ENCODE results near the gene CHD9.
"Not testable (repeated sequence)": the region's sequence is repeated elsewhere in the genome, so short reads cannot be mapped to it uniquely, and the experiment has no call there.

Gene CHD9, protein sequence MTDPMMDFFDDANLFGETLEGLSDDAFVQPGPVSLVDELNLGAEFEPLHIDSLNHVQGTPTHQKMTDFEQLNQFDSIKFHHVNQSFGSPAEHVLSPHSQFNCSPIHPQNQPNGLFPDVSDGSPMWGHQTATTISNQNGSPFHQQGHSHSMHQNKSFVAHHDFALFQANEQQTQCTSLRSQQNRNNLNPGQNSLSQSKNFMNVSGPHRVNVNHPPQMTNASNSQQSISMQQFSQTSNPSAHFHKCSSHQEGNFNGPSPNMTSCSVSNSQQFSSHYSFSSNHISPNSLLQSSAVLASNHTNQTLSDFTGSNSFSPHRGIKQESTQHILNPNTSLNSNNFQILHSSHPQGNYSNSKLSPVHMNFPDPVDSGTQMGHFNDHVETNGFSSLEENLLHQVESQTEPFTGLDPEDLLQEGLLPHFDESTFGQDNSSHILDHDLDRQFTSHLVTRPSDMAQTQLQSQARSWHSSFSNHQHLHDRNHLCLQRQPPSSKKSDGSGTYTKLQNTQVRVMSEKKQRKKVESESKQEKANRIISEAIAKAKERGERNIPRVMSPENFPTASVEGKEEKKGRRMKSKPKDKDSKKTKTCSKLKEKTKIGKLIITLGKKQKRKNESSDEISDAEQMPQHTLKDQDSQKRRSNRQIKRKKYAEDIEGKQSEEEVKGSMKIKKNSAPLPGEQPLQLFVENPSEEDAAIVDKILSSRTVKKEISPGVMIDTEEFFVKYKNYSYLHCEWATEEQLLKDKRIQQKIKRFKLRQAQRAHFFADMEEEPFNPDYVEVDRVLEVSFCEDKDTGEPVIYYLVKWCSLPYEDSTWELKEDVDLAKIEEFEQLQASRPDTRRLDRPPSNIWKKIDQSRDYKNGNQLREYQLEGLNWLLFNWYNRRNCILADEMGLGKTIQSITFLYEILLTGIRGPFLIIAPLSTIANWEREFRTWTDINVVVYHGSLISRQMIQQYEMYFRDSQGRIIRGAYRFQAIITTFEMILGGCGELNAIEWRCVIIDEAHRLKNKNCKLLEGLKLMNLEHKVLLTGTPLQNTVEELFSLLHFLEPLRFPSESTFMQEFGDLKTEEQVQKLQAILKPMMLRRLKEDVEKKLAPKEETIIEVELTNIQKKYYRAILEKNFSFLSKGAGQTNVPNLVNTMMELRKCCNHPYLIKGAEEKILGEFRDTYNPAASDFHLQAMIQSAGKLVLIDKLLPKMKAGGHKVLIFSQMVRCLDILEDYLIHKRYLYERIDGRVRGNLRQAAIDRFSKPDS (N-terminal part only)

DNA sequence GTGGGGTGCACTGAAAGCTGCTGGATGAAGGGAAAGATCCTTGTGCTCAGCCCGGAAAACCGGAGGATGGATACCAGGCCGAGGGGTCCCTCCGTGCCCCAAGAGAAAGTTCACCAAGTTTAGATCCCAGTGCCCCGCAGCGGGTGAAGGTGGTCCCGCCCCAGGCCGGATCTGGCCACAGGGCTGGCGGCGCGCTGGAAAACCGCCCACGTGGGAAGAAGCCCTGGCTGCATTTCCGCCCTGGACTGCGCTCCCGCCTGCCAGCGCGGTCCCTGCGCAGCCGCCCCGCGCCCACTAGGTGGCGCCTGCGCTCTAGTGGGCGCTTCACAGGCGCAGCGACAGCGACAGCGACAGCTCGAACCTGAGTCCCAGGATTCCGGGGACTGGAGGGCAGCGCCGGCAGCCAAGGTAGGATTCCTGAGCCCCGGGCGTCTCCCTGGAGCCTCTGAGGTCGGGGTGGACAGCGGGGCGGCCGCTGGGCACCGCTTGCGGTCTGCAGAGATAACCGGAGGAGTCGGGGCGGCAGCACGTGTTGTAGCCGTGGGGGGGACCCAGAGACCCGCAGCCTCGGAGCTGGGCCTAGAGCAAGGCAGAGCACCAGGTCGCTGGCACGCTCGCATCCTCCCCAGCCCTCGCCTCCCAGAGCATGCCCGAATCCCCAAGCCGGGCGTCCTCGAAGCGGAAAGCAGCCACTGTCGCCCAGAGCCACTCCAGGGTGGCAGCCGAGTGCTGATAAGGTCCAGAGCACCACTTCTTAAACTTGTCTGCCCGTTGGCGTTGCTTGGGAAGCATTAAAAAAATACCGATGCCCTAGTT is at the start of gene CHD9:
TSS of gene CHD9 (plus strand) at position 322 of the 816 bp plus-strand sequence. CDS start 101,099 bp downstream, outside the sequence.
- peak within 1 kb of the TSS; percentile 85 for H3K27ac Mint-ChIP-seq
- H3K9me3 Mint-ChIP-seq, result no peaks in the 10 kb centered on the region
- peaks cover 1% of the 10 kb centered on the region for H3K36me3 Mint-ChIP-seq (ENCODE audit: low read depth)
- peaks cover 3% of the 10 kb centered on the region for H3K27me3 Mint-ChIP-seq
- DNase-seq (peak; percentile 74), ATAC-seq (peak; percentile 89)
- H3K4me3 Mint-ChIP-seq, result peak within 1 kb of the TSS; percentile 86
- peaks cover 31% of the 10 kb centered on the region for H3K4me1 Mint-ChIP-seq

DNA sequence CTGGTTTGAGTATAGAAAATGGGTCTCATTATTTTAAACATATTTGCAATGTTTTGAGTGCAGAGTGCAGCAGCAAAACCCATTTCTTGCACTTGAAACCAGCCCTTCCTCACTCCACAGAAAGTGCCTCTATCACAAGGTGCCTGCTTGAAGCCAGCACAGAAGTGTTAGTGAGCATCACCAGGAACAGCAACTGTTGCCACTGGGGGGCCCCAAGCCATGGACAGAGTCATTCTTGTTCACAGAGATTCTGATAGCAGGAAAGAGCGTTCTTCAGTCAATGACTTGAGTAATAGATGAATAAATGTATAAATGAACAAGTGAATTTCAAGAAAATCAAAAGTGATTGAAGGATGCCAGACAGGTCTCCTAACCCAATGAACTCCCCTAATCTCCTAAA is 47.7 kb upstream of the CHD9 start:
- H3K36me3 Mint-ChIP-seq (ENCODE audit: low read depth), result no peaks in the 10 kb centered on the region
- no peak overlapping the region for H3K27ac Mint-ChIP-seq
- no peaks in the 10 kb centered on the region for H3K4me1 Mint-ChIP-seq
- ATAC-seq, result no peak
- no peak overlapping the region for H3K4me3 Mint-ChIP-seq
- H3K9me3 Mint-ChIP-seq, result no peaks in the 10 kb centered on the region
- DNase-seq, result no peak
- peaks cover 9% of the 10 kb centered on the region for H3K27me3 Mint-ChIP-seq

DNA sequence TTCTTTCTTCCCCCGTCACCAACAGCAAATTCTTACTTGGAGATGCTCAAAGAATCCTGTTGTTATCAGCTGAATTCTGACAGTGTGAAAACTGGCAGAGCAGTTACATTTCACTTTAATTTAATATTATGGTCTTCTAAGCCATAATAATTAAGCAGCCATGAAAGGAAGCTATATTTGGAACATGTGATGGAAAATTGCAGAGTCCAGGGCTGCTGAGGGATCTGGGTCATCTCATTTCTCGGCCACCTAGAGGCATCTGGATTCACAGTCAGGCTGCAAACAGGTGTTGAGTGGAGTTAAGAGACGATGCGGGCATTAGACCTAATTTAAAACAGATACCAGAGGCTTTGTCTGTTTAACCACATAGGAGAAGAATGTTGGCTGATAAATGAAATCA is 40.5 kb upstream of the CHD9 start:
- no peak overlapping the region for H3K27ac Mint-ChIP-seq
- H3K4me1 Mint-ChIP-seq, result no peaks in the 10 kb centered on the region
- H3K4me3 Mint-ChIP-seq, result no peak overlapping the region
- H3K36me3 Mint-ChIP-seq (ENCODE audit: low read depth), result no peaks in the 10 kb centered on the region
- ATAC-seq (no peak), DNase-seq (no peak)
- no peaks in the 10 kb centered on the region for H3K9me3 Mint-ChIP-seq
- H3K27me3 Mint-ChIP-seq, result peaks cover 12% of the 10 kb centered on the region

DNA sequence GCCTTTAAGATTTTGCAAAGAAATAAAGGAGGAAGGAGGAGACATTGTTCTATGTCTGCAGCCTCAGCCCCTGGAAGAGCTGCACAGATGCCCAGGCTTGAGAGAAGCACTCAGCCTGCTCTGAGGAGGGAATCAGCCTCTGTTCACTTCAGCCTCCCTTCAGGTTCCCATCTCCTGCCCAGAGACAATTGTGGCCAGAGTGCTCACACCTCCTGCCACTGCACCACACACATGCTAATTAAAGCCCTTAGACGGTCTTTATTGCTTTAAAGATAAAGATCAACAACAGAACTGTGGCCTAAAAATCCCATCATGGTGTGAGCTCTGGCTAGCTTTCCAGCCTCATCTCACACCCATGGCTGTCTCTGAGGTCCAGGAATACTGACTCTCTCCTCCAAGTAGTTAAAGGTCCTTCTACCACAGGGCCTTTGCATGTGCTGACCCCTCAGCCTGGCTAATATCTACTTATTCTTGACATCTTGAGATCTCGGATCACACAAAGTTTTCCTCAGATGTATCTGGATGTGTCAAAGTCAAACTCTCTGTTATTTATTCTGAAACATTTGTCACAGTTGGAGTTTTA is 35.9 kb upstream of the CHD9 start:
- DNase-seq (no peak), ATAC-seq (no peak)
- Mint-ChIP-seq H3K4me1 (no peaks in the 10 kb centered on the region), H3K27ac (no peak overlapping the region), H3K4me3 (no peak overlapping the region), H3K36me3 (ENCODE audit: low read depth) (no peaks in the 10 kb centered on the region), H3K9me3 (no peaks in the 10 kb centered on the region), H3K27me3 (peaks cover 12% of the 10 kb centered on the region)

DNA sequence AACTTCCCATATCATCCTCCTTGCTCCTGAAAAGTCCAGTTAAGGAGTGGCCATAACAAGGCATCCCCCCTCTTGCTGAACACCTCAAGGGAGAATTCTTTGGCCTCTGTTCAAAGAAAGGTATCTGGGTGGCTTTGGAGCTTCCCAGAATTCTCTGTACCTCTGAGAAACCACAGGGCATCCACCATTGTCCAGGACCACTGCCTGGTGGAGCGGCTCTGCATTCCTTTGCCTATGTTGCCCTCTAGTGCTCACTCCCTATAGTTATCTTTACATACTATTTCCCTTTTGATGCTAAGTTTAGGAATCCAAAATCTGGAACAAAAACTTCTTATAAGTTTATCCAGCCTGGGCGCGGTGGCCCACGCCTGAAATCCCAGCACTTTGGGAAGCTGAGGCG is 32.4 kb upstream of the CHD9 start:
- Mint-ChIP-seq H3K4me1 (no peaks in the 10 kb centered on the region), H3K9me3 (no peaks in the 10 kb centered on the region), H3K27me3 (peaks cover 6% of the 10 kb centered on the region), H3K27ac (no peak overlapping the region), H3K4me3 (no peak overlapping the region), H3K36me3 (ENCODE audit: low read depth) (no peaks in the 10 kb centered on the region)
- peak; percentile 8 for DNase-seq
- ATAC-seq, result no peak

DNA sequence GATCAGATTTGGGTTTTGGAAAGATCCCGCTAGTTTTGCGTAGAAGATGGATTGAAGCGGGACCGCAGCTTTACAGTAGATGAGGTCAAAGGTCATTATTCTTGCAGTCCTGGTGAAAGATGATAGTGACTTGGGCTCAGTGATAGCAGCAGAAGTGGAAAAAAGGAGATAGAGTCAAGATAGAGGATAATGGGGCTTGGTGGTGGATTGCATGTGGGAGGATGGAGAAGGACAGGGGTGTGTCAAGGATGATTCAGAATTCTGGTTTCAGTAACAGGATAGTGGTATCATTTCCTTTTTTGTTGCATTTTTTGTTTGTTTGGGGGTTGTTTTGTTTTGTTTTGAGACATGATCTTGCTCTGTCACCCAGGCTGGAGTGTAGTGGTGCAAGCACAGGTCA is 30.7 kb upstream of the CHD9 start:
- DNase-seq, result no peak
- H3K4me1 Mint-ChIP-seq, result no peaks in the 10 kb centered on the region
- H3K4me3 Mint-ChIP-seq, result no peak overlapping the region
- H3K27ac Mint-ChIP-seq, result no peak overlapping the region
- no peaks in the 10 kb centered on the region for H3K36me3 Mint-ChIP-seq (ENCODE audit: low read depth)
- peaks cover 6% of the 10 kb centered on the region for H3K27me3 Mint-ChIP-seq
- no peaks in the 10 kb centered on the region for H3K9me3 Mint-ChIP-seq
- no peak for ATAC-seq

DNA sequence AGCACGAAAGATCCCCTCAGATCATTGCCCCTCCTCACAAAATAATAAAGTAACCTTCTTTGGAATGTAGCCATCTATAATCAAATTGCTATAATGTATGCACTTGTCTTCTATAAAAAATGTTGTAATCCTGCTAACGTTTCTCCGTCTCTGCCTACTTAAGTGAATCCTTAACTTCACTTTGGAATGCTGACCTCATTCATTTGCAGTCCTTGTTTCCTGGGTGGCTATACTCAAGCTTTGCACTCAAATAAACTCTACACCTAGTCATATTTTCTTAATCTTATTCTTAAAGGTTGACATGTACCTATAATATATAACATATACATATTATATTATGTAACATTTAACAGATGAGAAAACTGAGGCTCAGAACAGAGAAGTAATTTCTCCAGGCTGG is 24.8 kb upstream of the CHD9 start:
- no peaks in the 10 kb centered on the region for H3K4me1 Mint-ChIP-seq
- no peak for DNase-seq
- H3K4me3 Mint-ChIP-seq, result no peak overlapping the region
- peaks cover 13% of the 10 kb centered on the region for H3K27me3 Mint-ChIP-seq
- ATAC-seq, result no peak
- no peaks in the 10 kb centered on the region for H3K9me3 Mint-ChIP-seq
- H3K36me3 Mint-ChIP-seq (ENCODE audit: low read depth), result no peaks in the 10 kb centered on the region
- H3K27ac Mint-ChIP-seq, result no peak overlapping the region

DNA sequence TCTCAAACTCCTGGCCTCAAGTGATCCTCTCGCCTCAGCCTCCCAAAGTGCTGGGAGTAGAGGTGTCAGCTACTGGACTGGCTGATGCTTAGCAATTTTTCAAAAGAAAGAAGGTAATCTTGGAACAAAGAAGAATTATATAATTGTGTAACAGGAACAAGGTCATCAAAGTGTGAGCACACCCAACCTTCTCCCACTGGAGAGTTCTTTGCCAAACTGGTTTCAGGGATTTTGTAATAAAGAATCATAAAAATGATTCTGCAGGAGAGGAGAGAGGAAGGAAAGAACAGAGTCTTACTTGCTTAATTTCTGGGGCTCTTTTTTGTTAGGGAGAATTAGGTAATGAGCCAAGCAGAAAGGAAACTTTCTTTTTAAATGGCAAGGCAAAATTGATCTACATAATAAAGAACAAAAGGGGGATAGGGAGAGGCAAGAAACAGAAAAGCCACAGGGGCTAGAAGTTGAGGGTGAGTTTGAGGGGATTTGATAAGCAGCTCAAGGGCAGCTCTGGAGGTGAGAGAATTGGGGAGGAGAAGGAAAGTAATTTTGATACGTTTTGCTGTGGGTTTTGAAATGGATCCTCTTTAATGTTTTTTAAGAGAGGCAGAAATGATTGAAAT is 23.4 kb upstream of the CHD9 start:
- no peaks in the 10 kb centered on the region for H3K36me3 Mint-ChIP-seq (ENCODE audit: low read depth)
- no peak for ATAC-seq
- peaks cover 13% of the 10 kb centered on the region for H3K27me3 Mint-ChIP-seq
- H3K27ac Mint-ChIP-seq, result no peak overlapping the region
- no peak overlapping the region for H3K4me3 Mint-ChIP-seq
- no peaks in the 10 kb centered on the region for H3K9me3 Mint-ChIP-seq
- DNase-seq, result no peak
- no peaks in the 10 kb centered on the region for H3K4me1 Mint-ChIP-seq

DNA sequence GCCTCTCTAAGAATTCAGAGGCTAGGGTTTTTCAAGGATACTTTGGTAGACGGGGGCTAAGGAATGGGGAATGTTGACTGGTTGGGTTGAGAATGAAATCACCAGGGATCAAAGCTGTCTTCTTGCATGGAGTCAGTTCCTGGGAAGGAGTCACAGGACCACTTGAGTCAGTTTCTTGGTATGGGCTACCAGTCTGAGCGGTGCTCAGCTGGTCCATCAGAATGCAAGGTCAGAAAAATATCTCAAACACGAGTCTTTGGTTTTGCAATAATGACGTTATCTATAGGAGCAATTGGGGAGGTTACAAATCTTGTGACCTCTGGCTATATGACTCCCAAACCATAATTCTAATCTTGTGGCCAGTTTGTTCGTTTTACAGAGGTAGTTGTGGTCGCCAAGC is 20.5 kb upstream of the CHD9 start:
- DNase-seq (no peak), ATAC-seq (no peak)
- H3K9me3 Mint-ChIP-seq, result no peaks in the 10 kb centered on the region
- no peaks in the 10 kb centered on the region for H3K4me1 Mint-ChIP-seq
- no peaks in the 10 kb centered on the region for H3K36me3 Mint-ChIP-seq (ENCODE audit: low read depth)
- H3K27ac Mint-ChIP-seq, result no peak overlapping the region
- no peak overlapping the region for H3K4me3 Mint-ChIP-seq
- H3K27me3 Mint-ChIP-seq, result peaks cover 13% of the 10 kb centered on the region

DNA sequence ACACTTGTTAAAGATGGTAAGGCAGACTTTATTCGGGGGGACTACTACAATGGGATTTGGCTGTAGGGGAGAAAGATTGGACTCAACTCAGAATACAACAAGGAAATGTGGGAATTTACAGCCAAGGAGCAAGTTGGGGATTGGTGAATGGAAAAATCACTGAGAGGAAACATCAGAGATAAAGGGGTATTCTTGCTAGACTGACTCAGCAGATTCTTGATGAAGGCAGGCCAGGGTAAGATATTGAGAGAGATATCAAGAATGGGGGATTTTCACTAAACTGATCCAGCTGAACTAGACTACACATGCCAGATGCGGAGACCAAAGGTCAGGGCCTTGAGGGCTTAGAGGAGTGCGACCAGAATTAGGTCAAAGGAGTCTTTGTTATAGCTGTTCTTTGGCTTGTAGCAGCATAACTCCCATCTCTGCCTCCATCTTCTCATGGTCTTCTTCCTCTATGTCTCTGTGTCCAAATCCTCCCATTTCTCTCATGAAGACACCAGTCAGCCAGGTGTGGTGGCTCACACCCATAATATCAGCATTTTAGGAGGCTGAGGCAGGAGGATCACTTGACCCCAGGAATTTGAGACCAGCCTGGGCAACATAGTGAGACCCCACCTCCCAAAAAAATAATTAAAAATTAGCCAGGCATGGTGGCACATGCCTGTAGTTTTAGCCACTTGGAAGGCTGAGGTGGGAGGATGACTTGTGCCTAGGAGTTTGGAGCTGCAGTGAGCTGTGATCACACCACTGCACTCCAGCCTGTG is 19.4 kb upstream of the CHD9 start:
- Mint-ChIP-seq H3K27ac (no peak overlapping the region), H3K36me3 (ENCODE audit: low read depth) (no peaks in the 10 kb centered on the region), H3K27me3 (peaks cover 13% of the 10 kb centered on the region), H3K4me1 (no peaks in the 10 kb centered on the region), H3K4me3 (no peak overlapping the region), H3K9me3 (no peaks in the 10 kb centered on the region)
- DNase-seq, result no peak
- ATAC-seq, result no peak

DNA sequence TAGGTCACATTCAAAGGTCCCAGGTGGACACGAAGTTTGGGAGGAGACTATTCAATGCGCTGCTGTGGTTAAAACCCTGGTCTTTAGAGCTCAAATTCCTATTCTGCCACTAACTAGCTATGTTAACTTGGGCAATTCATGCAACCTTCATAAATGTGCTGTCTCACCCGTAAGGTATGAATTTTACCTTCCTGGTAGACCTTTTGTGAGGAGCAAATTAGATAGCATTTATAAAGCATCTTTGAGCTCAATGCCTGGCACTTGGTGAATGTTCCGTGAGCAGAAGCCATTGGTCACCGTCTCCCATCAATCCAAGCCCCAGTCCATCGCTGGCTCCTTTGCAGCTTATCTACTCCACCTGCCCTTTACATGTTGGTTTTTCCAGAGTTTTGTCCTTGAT is 18.7 kb upstream of the CHD9 start:
- no peaks in the 10 kb centered on the region for H3K9me3 Mint-ChIP-seq
- DNase-seq, result no peak
- no peaks in the 10 kb centered on the region for H3K36me3 Mint-ChIP-seq (ENCODE audit: low read depth)
- ATAC-seq, result no peak
- no peak overlapping the region for H3K4me3 Mint-ChIP-seq
- H3K27ac Mint-ChIP-seq, result no peak overlapping the region
- H3K27me3 Mint-ChIP-seq, result peaks cover 13% of the 10 kb centered on the region
- H3K4me1 Mint-ChIP-seq, result no peaks in the 10 kb centered on the region

DNA sequence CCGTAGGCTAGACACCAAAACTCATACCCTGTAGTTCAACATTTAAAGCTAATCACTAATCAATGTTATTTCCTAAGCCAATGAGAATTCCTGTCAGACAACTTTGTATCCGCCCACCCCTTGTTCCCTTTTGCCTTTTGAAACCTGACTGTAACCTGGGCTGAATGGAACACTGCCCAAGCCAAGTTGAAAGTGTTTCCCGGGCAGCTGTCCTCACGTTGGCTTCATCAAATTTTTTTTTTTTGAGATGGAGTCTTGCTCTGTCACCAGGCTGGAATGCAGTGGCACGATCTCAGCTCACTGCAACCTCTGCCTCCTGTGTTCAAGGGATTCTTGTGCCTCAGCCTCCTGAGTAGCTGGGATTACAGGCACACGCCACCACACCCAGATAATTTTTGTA is 18.1 kb upstream of the CHD9 start:
- ATAC-seq; H3K9me3 Mint-ChIP-seq; H3K4me3 Mint-ChIP-seq; H3K27ac Mint-ChIP-seq; DNase-seq; H3K4me1 Mint-ChIP-seq; H3K36me3 Mint-ChIP-seq (ENCODE audit: low read depth); H3K27me3 Mint-ChIP-seq: not testable (repeated sequence)

DNA sequence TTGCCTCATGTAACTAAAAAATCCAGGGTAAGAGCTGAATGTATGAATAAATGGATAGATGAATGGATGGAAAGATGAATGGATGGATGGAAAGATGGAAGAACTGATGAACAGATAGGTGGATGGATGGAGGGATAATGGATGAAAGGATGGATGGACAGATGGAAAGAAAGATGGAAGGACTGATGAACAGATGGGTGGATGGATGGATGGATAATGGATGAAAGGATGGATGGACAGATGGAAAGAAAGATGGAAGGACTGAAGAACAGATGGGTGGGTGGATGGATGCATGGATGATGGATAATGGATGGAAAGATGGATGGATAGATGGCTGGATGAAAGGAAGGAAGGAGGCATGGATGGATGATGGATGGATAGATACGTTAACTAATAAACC is 14.0 kb upstream of the CHD9 start:
- H3K36me3 Mint-ChIP-seq (ENCODE audit: low read depth), result no peaks in the 10 kb centered on the region
- H3K9me3 Mint-ChIP-seq, result no peaks in the 10 kb centered on the region
- no peak overlapping the region for H3K4me3 Mint-ChIP-seq
- DNase-seq, result no peak
- ATAC-seq, result no peak
- H3K27me3 Mint-ChIP-seq, result peaks cover 2% of the 10 kb centered on the region
- H3K27ac Mint-ChIP-seq, result no peak overlapping the region
- peaks cover 3% of the 10 kb centered on the region for H3K4me1 Mint-ChIP-seq
